HepG2 (cell line): ENCODE measurements around the gene FAF1.

Experiments used
- CC2D1A ChIP-seq: sonication (generic); formaldehyde crosslinking; IDR thresholded peaks from 2 replicates; pipeline ENCODE4 v1.8.1; 2023; ENCODE audit warnings: mild to moderate bottlenecking, missing genetic modification reagents
- CEBPB ChIP-seq: IDR thresholded peaks from 2 replicates; pipeline ENCODE4 v1.6.1; 2011; ENCODE audit warnings: low read depth, low read length, improper control_type of control experiment, borderline replicate concordance
- EP300 ChIP-seq, 3 experiments: sonication (generic) in 1 of 3; formaldehyde crosslinking in 1 of 3; IDR thresholded peaks; 2 replicates each; pipeline versions ENCODE4 v1.5.1 to v1.6.1; 2011 to 2020; ENCODE audit warnings: low read depth in 2 of 3, low read length in 2 of 3, borderline replicate concordance in 1 of 3, improper control_type of control experiment in 1 of 3, mild to moderate bottlenecking in 1 of 3, missing genetic modification reagents in 1 of 3, moderate library complexity in 1 of 3
- FOXK1 ChIP-seq: sonication (generic); formaldehyde crosslinking; IDR thresholded peaks from 2 replicates; pipeline ENCODE4 v1.4.0; 2020; ENCODE audit warnings: low read depth, missing genetic modification reagents, borderline replicate concordance
- GABPB1 ChIP-seq: IDR thresholded peaks from 2 replicates; pipeline ENCODE4 v1.6.1; 2016; ENCODE audit warnings: mild to moderate bottlenecking, missing genetic modification reagents, moderate library complexity, missing compliant biosample characterization
- KDM2A ChIP-seq: sonication (generic); formaldehyde crosslinking; IDR thresholded peaks from 2 replicates; pipeline ENCODE4 v1.4.0; 2020; ENCODE audit warnings: low read depth, missing genetic modification reagents, borderline replicate concordance
- MXI1 ChIP-seq: IDR thresholded peaks from 3 replicates; pipeline ENCODE4 v1.6.1; 2012; ENCODE audit warnings: low read depth, low read length, inconsistent platforms, borderline replicate concordance
- NRL ChIP-seq: sonication (generic); formaldehyde crosslinking; IDR thresholded peaks from 2 replicates; pipeline ENCODE4 v1.5.0; 2020; ENCODE audit warnings: missing genetic modification reagents, mild to moderate bottlenecking, moderate library complexity, borderline replicate concordance
- POLR2AphosphoS5 ChIP-seq: IDR thresholded peaks from 2 replicates; pipeline ENCODE4 v1.6.1; 2012; ENCODE audit warnings: low read depth, low read length
- SIN3A ChIP-seq: IDR thresholded peaks from 2 replicates; pipeline ENCODE4 v1.6.1; 2011; ENCODE audit warnings: low read depth, mild to moderate bottlenecking, control low read depth, low read length, borderline replicate concordance
- YY1 ChIP-seq: IDR thresholded peaks from 2 replicates; pipeline ENCODE4 v1.6.1; 2011; ENCODE audit warnings: low read length, low read depth, moderate library complexity, mild to moderate bottlenecking; ENCODE audit not compliant: insufficient read depth, insufficient replicate concordance
- TF ChIP-seq, protein P1 (sequence below): sonication (generic); formaldehyde crosslinking; IDR thresholded peaks from 2 replicates; pipeline ENCODE4 v1.5.0; 2020; ENCODE audit warnings: mild to moderate bottlenecking, missing genetic modification reagents, moderate library complexity
- TF ChIP-seq, protein P2 (sequence below): sonication (generic); formaldehyde crosslinking; IDR thresholded peaks from 2 replicates; pipeline ENCODE4 v1.8.1; 2022; ENCODE audit warnings: low read depth, mild to moderate bottlenecking, missing genetic modification reagents

DNA sequence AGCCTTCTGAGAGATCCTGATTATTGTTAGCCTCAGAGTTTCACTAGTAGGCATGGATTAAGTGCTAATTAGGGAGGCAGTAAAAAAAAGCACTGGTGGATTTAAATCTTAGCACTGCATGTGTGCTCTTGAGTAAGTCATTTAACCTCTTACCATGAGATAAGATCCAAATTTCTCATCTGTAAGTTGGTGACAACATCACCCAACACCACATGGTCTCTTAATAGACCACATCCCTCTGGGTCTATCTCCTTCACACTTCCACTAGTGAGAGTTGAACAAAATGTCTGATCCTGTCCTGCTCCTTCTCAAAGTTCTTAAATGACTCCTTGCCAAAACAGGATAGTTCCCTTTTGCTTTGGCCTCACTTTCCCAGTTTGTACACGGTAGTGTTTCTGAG is 507.4 kb downstream of the FAF1 start:
- TF ChIP-seq CEBPB (no peak), GABPB1 (no peak), FOXK1 (CRISPR knock-in tag) (no peak), YY1 (no peak), EP300 (IDR thresholded peaks at IDR 0.05; ENCODE audit: low read depth in 2 of 2, low read length in 2 of 2) (no peak), EP300 (CRISPR knock-in tag; IDR thresholded peaks at IDR 0.05; ENCODE audit: borderline replicate concordance) (no peak), NRL (no peak), KDM2A (no peak), MXI1 (no peak), SIN3A (no peak), POLR2AphosphoS5 (no peak), CC2D1A (CRISPR knock-in tag) (no peak)
- TF ChIP-seq, protein P1, sequence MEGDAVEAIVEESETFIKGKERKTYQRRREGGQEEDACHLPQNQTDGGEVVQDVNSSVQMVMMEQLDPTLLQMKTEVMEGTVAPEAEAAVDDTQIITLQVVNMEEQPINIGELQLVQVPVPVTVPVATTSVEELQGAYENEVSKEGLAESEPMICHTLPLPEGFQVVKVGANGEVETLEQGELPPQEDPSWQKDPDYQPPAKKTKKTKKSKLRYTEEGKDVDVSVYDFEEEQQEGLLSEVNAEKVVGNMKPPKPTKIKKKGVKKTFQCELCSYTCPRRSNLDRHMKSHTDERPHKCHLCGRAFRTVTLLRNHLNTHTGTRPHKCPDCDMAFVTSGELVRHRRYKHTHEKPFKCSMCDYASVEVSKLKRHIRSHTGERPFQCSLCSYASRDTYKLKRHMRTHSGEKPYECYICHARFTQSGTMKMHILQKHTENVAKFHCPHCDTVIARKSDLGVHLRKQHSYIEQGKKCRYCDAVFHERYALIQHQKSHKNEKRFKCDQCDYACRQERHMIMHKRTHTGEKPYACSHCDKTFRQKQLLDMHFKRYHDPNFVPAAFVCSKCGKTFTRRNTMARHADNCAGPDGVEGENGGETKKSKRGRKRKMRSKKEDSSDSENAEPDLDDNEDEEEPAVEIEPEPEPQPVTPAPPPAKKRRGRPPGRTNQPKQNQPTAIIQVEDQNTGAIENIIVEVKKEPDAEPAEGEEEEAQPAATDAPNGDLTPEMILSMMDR = no peak
- TF ChIP-seq, protein P2, sequence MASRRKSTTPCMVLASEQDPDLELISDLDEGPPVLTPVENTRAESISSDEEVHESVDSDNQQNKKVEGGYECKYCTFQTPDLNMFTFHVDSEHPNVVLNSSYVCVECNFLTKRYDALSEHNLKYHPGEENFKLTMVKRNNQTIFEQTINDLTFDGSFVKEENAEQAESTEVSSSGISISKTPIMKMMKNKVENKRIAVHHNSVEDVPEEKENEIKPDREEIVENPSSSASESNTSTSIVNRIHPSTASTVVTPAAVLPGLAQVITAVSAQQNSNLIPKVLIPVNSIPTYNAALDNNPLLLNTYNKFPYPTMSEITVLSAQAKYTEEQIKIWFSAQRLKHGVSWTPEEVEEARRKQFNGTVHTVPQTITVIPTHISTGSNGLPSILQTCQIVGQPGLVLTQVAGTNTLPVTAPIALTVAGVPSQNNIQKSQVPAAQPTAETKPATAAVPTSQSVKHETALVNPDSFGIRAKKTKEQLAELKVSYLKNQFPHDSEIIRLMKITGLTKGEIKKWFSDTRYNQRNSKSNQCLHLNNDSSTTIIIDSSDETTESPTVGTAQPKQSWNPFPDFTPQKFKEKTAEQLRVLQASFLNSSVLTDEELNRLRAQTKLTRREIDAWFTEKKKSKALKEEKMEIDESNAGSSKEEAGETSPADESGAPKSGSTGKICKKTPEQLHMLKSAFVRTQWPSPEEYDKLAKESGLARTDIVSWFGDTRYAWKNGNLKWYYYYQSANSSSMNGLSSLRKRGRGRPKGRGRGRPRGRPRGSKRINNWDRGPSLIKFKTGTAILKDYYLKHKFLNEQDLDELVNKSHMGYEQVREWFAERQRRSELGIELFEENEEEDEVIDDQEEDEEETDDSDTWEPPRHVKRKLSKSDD = no peak
